KOPT-K1 (cell line): ENCODE results near the gene AFF1.

Experiments
- H3K27ac ChIP-seq: fragments of 200-600 bp; sonication (generic); 2 replicates; pipeline ENCODE4 v1.5.1; 2016; ENCODE audit warnings: antibody characterized with exemption, mild to moderate bottlenecking, low read depth, low read length; ENCODE audit not compliant: poor library complexity, severe bottlenecking
- H3K36me3 ChIP-seq: fragments of 200-600 bp; sonication (generic); 2 replicates; pipeline ENCODE4 v1.5.1; 2017; ENCODE audit warnings: antibody characterized with exemption, mild to moderate bottlenecking, low read length, moderate library complexity; ENCODE audit not compliant: insufficient read depth
- H3K9me3 ChIP-seq: fragments of 200-600 bp; sonication (generic); 2 replicates; pipeline ENCODE4 v1.5.1; 2017; ENCODE audit warnings: antibody characterized with exemption, low read length, mild to moderate bottlenecking; ENCODE audit not compliant: insufficient read depth, poor library complexity, severe bottlenecking

The AFF1 gene

DNA sequence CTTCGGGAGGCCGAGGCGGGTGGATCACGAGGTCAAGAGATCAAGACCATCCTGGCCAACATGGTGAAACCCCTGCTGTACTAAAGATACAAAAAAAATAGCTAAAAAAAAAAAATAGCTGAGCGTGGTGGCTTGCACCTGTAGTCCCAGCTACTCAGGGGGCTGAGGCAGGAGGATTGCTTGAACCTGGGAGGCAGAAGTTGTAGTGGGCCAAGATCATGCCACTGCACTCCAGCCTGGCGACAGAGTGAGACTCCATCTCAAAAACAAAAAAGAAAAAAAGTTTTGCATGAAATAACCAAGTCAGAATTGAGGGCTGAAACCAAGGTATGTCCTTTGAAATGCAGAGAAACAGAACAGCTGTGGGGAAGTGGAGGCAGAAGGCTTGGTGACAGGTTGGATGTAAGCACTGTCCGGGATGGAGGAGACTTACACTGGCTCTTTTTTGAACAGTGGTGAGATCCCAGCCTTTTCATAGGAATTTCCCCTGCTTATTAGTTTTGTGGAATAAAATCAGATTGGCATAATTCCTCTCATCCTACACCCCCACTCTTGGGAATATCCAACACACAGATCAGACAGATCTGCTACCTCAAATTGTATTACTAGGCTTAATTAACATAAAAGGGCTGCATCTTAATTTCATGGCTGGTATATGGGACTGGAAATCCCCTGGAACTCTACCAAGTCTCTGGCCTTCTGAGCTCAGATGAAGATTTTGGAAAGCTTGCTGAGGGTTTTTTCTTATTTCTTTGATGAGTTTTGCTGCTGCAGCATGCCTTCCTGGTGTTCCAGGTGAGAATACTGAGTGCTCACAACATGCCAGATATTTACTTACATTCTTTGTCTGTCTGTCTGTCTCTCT lies 23.8 kb upstream of the AFF1 start:
- Histone ChIP-seq H3K9me3 (no peaks in the 10 kb centered on the region), H3K27ac (no peak overlapping the region)

DNA sequence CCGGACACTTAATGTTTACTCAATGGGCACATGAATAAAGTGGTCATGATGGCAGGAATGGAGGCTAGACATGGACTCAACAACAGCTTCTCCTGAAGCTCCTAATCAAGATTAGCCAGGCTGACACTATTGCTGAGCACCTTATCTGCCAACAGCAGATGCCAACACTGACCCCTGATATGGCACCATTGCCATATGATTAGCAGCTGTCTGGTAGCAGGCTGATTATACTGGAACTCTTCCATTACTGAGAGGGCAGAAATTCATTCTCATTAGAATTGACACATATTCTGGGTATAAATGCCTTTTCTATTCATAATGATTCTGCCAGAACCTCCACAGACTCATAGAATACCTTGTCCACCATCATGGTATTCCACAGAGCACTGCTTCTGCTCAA lies 18.4 kb upstream of the AFF1 start:
- H3K27ac ChIP-seq, result no peak overlapping the region
- H3K36me3 ChIP-seq, result no peaks in the 10 kb centered on the region
- H3K9me3 ChIP-seq, result no peaks in the 10 kb centered on the region

More for the DNA sequence above, 23.8 kb upstream of the AFF1 start:
- H3K36me3 ChIP-seq, result no peaks in the 10 kb centered on the region

- Histone ChIP-seq H3K9me3 (no peaks in the 10 kb centered on the region), H3K27ac (no peak overlapping the region), H3K36me3 (no peaks in the 10 kb centered on the region)
Measured at GRCh38 chr4:86917212-86918039, 17.4 kb upstream of the AFF1 start.

DNA sequence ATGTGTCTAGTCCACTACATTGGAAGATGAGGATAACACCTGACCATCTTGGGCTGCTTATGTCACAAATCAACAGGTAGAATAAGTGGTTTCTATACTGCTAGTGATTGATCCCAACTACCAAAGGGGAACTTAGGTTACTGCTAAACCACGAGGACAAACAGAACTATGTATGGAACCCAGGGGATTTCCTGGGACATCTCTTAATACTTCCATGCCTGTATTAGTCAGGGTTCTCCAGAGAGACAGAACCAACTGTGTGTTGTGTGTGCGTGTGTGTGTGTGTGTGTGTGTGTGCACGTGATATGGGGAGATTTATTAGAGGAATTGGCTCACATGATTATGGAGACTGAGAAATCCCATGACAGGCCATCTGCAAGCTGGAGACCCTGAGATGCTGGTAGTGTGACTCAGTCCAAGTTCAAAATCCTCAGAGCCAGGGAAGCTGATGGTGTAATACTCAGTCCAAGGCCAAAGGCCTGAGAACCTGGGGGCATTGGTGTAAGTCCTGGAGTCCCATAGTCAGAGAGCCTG lies 16.2 kb upstream of the AFF1 start:
- Histone ChIP-seq H3K36me3 (no peaks in the 10 kb centered on the region), H3K27ac (no peak overlapping the region), H3K9me3 (no peaks in the 10 kb centered on the region)

GRCh38 chr4:86919561-86920223 lies 15.1 kb upstream of the AFF1 start:
- no peaks in the 10 kb centered on the region for H3K36me3 ChIP-seq
- H3K9me3 ChIP-seq, result no peaks in the 10 kb centered on the region
- H3K27ac ChIP-seq, result no peak overlapping the region

- no peaks in the 10 kb centered on the region for H3K9me3 ChIP-seq
- H3K27ac ChIP-seq, result no peak overlapping the region
- no peaks in the 10 kb centered on the region for H3K36me3 ChIP-seq
Measured at GRCh38 chr4:86921608-86922252, 13.1 kb upstream of the AFF1 start.

DNA sequence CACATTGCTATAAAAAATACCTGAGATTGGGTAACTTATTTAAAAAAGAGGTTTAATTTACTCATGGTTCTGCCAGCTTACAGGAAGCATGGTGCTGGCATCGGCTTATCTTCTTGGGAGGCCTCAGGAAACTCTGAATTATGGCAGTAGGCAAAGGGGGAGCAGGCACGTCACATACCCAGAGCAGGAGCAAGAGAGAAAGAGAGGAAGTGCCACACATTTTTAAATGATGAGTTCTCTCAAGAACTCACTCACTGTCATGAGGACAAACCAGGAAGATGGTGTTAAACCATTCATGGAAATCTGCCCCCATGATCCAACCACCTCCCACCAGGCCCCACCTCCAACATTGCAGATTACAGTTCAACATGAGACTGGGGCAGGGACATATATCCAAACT lies 10.0 kb upstream of the AFF1 start:
- H3K36me3 ChIP-seq, result no peaks in the 10 kb centered on the region
- H3K27ac ChIP-seq, result no peak overlapping the region
- no peaks in the 10 kb centered on the region for H3K9me3 ChIP-seq

DNA sequence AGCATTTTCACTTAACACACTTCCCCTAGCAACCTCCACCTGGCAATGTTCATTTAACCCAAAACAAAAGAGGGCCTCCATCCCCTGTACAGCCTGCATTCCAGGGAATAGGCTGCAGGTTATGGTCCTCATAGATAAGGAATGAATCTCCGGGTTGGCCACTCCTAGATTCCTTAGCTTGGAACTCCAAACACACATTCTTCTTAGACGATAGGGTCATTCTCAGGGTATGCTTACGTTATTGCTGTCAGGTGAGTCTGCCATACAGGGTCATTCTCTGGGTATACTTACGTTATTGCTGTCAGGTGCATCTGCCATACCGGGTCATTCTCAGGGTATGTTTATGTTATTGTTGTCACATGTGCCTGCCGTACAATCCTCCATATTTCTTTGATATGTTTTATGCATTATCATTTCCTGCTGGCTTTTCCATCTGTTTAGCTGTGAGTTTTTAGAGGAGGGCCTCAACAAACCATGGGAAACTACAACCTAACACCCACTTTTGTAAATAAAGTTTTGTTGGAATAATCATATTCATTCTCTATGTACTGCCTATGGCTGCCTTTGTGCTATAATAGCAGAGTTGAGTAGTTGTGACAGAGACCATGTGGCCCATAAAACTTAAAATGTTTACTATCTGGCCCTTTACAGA lies 8.2 kb upstream of the AFF1 start:
- Histone ChIP-seq H3K36me3 (no peaks in the 10 kb centered on the region), H3K9me3 (no peaks in the 10 kb centered on the region), H3K27ac (no peak overlapping the region)

- Histone ChIP-seq H3K9me3 (no peaks in the 10 kb centered on the region), H3K36me3 (no peaks in the 10 kb centered on the region), H3K27ac (no peak overlapping the region)
Measured at GRCh38 chr4:86927843-86928395, 6.9 kb upstream of the AFF1 start.

DNA sequence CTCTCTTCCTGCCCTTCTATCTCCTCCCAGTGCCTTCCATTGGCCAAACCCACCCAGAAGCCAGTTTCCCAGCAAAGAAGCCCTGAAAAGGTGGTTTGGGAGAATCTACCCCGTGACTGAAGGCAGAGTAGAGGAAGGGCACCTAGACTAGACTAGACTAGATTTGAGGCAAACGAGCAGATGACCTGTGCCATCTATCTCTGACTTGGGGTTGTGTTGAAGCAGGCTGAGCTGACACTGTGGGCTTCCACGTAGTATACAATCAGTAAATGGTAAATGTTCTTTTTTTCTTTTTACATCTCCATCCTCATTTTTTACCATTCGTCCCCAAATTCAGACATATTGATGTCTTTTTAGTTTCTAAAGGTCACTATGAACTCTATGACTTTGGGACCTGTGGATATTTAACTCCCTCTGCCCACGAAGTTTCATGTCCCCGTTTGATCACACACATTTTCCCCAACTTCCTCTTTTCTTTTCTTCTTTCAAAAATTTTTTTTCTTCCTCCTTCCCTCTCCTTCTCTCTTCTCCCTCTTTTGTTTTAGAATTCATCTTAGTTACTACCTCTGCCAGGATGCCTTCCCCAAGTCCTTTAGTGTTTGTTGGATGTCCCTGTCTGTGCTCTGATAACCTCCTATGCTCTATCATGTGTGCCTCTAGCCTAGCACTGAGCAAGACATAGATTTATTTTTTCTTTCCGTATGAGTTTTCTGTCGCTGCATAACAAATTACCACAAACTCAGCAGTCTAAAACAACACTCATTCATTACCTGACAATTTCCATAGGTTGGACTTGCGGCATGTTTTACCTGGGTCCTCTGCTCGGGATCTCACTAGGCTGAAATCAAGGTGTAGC lies 6.2 kb upstream of the AFF1 start:
- H3K27ac ChIP-seq, result no peak overlapping the region

DNA sequence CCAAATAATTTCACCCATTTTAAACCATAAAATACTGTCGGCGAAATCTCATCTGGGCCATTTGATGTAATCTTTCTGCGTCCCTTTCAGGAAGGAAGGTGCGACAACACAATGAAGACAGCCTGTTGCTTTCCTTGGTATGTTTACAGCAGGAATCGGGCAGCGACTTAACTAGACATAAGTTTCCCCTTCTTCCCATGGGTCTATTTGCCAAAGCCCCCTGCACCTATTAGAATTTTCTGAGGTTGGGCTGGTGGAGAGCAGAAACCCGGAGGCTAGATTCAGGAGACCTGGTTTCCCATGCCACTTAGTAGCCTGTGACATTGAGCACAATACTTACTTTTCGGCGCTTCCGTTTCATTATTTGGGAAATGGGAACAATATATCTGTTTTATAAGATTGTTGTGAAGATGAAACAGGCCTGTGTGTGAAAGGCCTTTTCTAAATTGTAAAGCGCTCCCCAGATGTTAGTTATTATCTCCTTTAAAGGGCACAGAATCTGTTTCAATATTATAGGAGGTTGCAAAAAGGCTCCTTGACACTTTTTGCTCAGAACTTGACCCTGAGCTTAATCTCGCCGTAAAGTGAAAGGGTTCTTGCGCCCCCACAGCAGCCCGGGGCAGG lies 552 bp upstream of the AFF1 start:
- Histone ChIP-seq H3K9me3 (no peaks in the 10 kb centered on the region), H3K27ac (peak overlapping the region; percentile 76), H3K36me3 (no peaks in the 10 kb centered on the region)

More for the DNA sequence above, 6.2 kb upstream of the AFF1 start:
- no peaks in the 10 kb centered on the region for H3K9me3 ChIP-seq
- no peaks in the 10 kb centered on the region for H3K36me3 ChIP-seq

DNA sequence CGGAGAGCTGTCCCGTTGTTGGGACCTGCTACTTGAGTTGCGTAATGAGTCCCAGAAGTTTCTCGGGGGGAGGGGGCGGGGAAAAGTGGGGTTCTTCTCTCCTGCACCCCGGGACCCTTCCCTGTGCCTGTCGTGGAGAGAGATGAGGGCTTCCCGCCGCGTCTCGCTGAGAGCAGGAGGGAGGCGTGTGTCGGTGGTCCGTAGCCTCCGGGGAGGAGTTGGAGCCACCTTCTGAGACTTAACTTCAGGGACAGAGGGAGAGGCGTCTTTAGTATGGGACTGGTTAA lies 698 bp downstream of the AFF1 start:
- Histone ChIP-seq H3K9me3 (no peaks in the 10 kb centered on the region), H3K36me3 (no peaks in the 10 kb centered on the region), H3K27ac (peak overlapping the region; percentile 76)
